Measurements from ENCODE around the gene ARPC1B.

GRCh38 chr7:99392046-99392445 lies 17.5 kb downstream of the ARPC1B start:
- TF ChIP-seq, protein P1, sequence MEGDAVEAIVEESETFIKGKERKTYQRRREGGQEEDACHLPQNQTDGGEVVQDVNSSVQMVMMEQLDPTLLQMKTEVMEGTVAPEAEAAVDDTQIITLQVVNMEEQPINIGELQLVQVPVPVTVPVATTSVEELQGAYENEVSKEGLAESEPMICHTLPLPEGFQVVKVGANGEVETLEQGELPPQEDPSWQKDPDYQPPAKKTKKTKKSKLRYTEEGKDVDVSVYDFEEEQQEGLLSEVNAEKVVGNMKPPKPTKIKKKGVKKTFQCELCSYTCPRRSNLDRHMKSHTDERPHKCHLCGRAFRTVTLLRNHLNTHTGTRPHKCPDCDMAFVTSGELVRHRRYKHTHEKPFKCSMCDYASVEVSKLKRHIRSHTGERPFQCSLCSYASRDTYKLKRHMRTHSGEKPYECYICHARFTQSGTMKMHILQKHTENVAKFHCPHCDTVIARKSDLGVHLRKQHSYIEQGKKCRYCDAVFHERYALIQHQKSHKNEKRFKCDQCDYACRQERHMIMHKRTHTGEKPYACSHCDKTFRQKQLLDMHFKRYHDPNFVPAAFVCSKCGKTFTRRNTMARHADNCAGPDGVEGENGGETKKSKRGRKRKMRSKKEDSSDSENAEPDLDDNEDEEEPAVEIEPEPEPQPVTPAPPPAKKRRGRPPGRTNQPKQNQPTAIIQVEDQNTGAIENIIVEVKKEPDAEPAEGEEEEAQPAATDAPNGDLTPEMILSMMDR (IDR thresholded peaks at IDR 0.05), result no peak
- TF ChIP-seq POLR2A (IDR thresholded peaks at IDR 0.05), result no peak

Measured in body of pancreas (tissue), 4 donors.